Tibial artery (tissue), 4 donors: ENCODE data around the gene BUB1B.
"Not testable (repeated sequence)": the region's sequence is repeated elsewhere in the genome, so short reads cannot be mapped to it uniquely, and the experiment has no call there.

Source experiments
- DNase-seq, 2 donors: peaks; one replicate each; pipeline ENCODE4 v3.0.0-alpha.2; 2019
- H3K27ac ChIP-seq, 2 donors: fragments of 200-600 bp; sonication (generic) in 1 of 2; 1 replicate in 1 of 2; 2 replicates in 1 of 2; pipeline ENCODE4 v1.5.1; 2018 to 2019; ENCODE audit warnings: mild to moderate bottlenecking in 1 of 2
- H3K27me3 ChIP-seq, 2 donors: fragments of 200-600 bp; sonication (generic) in 1 of 2; one replicate each; pipeline versions ENCODE4 v1.5.1 to v1.6.0; 2016 to 2019
- H3K36me3 ChIP-seq, 3 donors: fragments of 200-600 bp; sonication (generic) in 2 of 3; one replicate each; pipeline ENCODE4 v1.5.1; 2016 to 2019; ENCODE audit warnings: mild to moderate bottlenecking in 2 of 3
- H3K4me1 ChIP-seq, 4 donors: fragments of 200-600 bp; sonication (generic) in 2 of 4; 1 replicate in 3 of 4; 2 replicates in 1 of 4; pipeline ENCODE4 v1.5.1; 2016 to 2019
- H3K4me3 ChIP-seq, 2 donors: fragments of 200-600 bp; sonication (generic) in 1 of 2; 1 replicate in 1 of 2; 2 replicates in 1 of 2; pipeline ENCODE4 v1.5.1; 2018 to 2019; ENCODE audit warnings: mild to moderate bottlenecking in 2 of 2
- H3K9me3 ChIP-seq, 3 donors: fragments of 200-600 bp; sonication (generic) in 1 of 3; one replicate each; pipeline ENCODE4 v1.5.1; 2016 to 2019
- intact Hi-C: fragments of 100-400 bp; cut with DNase I; formaldehyde crosslinking; loops from one replicate; pipeline ENCODE4 v1.15.0; 2023; ENCODE audit warnings: low total_unique reads
- TF ChIP-seq, protein P1 (sequence below), 2 experiments: fragments of 200-600 bp in 1 of 2; fragments of 450-650 bp in 1 of 2; IDR thresholded peaks; one replicate each; pipeline ENCODE4 v1.5.1; 2017 to 2019; ENCODE audit warnings: antibody characterized with exemption in 2 of 2, mild to moderate bottlenecking in 1 of 2, moderate library complexity in 1 of 2

Gene BUB1B

DNA sequence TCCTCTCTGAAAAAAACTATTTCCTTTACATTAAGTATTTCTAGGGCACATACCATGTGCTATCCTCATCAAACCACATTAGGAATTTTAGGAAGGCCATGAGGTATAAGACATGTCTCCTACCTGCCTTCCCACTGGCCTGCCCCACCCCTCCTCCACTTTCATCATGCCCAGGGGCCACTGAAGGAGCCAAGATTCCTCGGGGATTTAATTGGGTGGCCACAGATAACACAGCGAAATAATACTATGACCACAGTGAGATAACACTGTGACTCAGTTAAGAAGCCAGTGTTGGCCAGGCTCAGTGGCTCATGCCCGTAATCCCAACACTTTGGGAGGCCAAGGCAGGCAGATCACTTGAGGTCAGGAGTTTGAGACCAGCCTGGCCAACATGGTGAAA is 42.4 kb upstream of the BUB1B start:
- no peak overlapping the region for H3K4me3 ChIP-seq
- peaks cover 0 to 14% of the 10 kb centered on the region in 2 donors for H3K27me3 ChIP-seq
- H3K27ac ChIP-seq, result no peak overlapping the region
- DNase-seq, result no peak
- H3K4me1 ChIP-seq, result no peaks in the 10 kb centered on the region
- H3K36me3 ChIP-seq, result no peaks in the 10 kb centered on the region
- intact Hi-C loops, result no loop called here
- H3K9me3 ChIP-seq, result no peaks in the 10 kb centered on the region
- TF ChIP-seq, protein P1, sequence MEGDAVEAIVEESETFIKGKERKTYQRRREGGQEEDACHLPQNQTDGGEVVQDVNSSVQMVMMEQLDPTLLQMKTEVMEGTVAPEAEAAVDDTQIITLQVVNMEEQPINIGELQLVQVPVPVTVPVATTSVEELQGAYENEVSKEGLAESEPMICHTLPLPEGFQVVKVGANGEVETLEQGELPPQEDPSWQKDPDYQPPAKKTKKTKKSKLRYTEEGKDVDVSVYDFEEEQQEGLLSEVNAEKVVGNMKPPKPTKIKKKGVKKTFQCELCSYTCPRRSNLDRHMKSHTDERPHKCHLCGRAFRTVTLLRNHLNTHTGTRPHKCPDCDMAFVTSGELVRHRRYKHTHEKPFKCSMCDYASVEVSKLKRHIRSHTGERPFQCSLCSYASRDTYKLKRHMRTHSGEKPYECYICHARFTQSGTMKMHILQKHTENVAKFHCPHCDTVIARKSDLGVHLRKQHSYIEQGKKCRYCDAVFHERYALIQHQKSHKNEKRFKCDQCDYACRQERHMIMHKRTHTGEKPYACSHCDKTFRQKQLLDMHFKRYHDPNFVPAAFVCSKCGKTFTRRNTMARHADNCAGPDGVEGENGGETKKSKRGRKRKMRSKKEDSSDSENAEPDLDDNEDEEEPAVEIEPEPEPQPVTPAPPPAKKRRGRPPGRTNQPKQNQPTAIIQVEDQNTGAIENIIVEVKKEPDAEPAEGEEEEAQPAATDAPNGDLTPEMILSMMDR (IDR thresholded peaks at IDR 0.05), result no peak

DNA sequence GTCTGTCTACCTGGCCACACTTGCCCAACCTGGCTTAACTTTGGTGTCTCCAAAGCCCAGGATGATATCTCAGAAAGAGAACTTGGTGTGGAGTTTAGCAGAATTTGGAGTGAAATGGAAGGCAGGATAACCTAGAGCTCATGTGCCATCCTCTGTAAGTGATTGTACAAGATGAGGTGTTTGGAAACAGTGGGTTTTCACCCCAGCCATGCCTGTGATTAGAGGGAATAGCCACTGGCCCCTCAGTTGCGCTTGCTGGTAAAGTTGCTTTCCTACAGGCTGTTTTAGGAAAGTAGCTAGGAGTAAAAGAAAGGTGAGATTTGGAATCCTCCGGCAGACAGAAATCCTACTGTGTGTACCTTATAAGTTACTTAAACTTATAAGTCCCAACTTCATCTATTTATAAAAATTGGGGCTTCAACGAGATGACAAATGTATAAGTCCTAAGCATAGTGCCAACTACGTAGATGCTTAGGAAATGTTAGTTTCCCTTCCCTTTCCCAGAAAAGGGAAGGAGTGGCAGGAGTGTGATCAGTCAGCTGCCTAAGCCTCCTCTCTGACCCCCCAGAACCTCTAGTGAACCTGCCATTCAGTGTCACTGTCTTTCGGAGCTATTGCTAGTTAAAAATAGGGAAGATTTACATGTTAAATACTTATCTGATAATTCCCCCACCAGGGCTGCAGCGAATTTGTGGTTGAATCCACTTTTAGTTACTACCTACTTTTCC is 38.8 kb upstream of the BUB1B start:
- H3K27ac ChIP-seq, result no peak overlapping the region
- intact Hi-C loops, result no loop called here
- peaks cover 0 to 3% of the 10 kb centered on the region in 2 donors for H3K27me3 ChIP-seq
- no peak overlapping the region for H3K4me3 ChIP-seq
- TF ChIP-seq, protein P1 (IDR thresholded peaks at IDR 0.05), result no peak
- DNase-seq, result peak in 1 of 2 donors; percentile 35
- H3K4me1 ChIP-seq, result no peaks in the 10 kb centered on the region
- no peaks in the 10 kb centered on the region for H3K9me3 ChIP-seq
- no peaks in the 10 kb centered on the region for H3K36me3 ChIP-seq

DNA sequence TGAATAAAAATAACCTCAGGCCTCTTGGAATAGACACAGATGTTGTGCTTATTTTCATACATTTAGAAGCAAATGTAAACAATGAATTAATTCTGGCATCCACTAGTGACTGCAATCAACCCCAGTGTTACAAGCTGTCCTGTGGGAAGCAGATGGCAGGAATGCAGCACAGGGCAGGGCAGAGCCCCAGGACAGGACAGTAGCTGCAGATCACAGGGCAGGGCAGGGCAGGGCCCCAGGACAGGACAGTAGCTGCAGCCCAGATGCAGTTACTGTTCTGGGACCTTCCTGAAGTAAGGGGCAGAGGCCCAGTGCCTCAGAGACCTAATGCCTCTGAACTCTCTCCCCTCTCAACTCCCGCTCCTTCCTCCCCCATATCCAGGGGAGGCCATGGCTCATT is 37.9 kb upstream of the BUB1B start:
- intact Hi-C loops, H3K27me3 ChIP-seq, H3K27ac ChIP-seq, DNase-seq, H3K4me1 ChIP-seq, H3K9me3 ChIP-seq, H3K4me3 ChIP-seq, H3K36me3 ChIP-seq: not testable (repeated sequence)

DNA sequence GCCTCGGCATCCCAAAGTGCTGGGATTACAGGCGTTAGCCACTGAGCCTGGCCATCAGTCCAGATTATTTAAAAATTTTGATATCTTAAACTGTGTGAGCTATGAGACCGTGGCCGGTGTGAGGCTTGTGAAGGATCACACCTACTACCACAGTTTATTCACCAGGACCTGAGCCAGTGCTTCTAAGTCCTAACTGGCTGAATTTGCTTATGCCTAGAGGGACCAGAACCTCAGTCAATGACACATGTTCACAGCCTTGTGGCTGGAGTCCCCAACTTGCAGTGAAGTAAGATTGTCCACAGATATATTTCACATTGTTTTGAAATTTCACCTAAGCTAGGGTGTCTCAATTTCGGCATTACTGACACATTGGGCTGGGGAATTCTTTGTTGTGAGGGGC is 37.0 kb upstream of the BUB1B start:
- DNase-seq, H3K9me3 ChIP-seq, intact Hi-C loops, H3K27ac ChIP-seq, H3K36me3 ChIP-seq, H3K4me3 ChIP-seq, H3K4me1 ChIP-seq: not testable (repeated sequence)
- peaks cover 0 to 13% of the 10 kb centered on the region in 2 donors for H3K27me3 ChIP-seq

DNA sequence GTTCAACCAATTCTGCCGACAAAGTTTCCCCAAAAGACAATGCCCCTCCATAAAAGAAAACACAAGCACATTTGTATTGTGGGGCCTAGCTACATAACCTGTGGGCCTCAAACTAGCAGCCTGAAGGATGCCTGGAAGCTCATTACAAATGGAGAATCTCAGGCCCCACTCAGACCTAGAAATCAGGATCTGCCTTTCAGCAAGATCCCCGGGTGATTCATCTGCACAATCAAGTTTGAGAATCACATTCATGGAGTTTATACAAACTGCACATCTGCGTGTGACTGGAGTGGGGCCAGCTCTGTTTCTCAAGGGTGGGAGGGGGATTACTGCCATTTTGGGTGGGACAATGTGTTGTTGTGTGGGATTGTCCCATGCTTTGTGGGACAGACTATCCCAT is 36.5 kb upstream of the BUB1B start:
- H3K4me1 ChIP-seq, intact Hi-C loops, H3K9me3 ChIP-seq, H3K4me3 ChIP-seq, H3K27ac ChIP-seq, DNase-seq, H3K36me3 ChIP-seq: not testable (repeated sequence)
- peaks cover 0 to 16% of the 10 kb centered on the region in 2 donors for H3K27me3 ChIP-seq

DNA sequence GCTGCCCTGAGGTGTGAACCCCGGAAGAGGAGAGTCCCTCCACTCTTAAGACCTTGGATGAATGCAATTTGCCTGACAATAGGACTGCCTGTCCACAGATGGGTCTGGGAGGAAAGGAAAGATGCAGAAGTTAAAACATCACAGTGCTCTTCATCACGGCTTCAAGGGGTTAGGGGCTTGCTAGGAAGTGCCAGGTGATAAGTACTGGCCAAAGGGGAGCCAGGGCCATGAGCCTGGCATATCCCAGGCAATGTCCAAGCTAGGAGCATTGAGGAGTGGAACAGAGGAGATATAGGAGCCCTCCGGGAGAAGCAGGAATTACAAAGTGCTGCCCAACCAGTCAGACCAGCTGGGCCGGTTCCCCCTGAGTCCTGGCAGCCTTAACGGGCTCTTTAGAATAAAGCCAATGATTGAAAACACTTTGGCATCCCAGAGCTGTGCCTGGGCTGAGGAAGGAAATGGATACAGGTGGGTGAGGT is 36.0 kb upstream of the BUB1B start:
- H3K36me3 ChIP-seq, H3K4me3 ChIP-seq, H3K9me3 ChIP-seq, intact Hi-C loops, H3K4me1 ChIP-seq, DNase-seq, H3K27ac ChIP-seq: not testable (repeated sequence)
- peaks cover 0 to 21% of the 10 kb centered on the region in 2 donors for H3K27me3 ChIP-seq

DNA sequence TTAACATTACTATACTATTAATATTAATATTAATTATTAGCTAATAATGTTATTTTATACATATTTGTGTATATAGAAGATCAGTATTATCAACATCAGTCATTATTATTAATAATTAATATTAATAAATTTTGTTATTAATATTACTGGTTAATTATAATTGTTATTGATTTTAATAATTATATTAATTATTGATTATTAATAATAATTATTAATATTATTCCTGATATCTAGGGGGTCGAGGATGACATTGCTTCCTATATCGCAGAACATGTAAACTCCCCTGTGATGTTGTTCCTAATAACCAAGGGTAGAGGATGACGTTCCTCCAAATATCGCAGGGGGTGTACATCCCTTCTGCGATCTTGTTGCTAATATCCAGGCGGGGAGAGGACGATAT is 34.9 kb upstream of the BUB1B start:
- intact Hi-C loops, result no loop called here

More for the DNA sequence above, 34.9 kb upstream of the BUB1B start:
- Histone ChIP-seq H3K27ac (no peak overlapping the region), H3K27me3 (peaks cover 0 to 26% of the 10 kb centered on the region in 2 donors), H3K9me3 (no peaks in the 10 kb centered on the region), H3K36me3 (no peaks in the 10 kb centered on the region), H3K4me1 (no peaks in the 10 kb centered on the region), H3K4me3 (no peak overlapping the region)
- TF ChIP-seq, protein P1 (IDR thresholded peaks at IDR 0.05), result no peak
- no peak for DNase-seq
